Fibroblast of lung (primary cell): ENCODE measurements around the gene DNAJB12.

Experiments used
- CTCF ChIP-seq, 2 donors: IDR thresholded peaks in 1 of 2; conservative IDR thresholded peaks in 1 of 2; 1 replicate in 1 of 2; 2 replicates in 1 of 2; pipeline ENCODE4 v1.5.1; 2011 to 2012; ENCODE audit warnings: low read length in 2 of 2, control low read depth in 1 of 2, inconsistent platforms in 1 of 2, low read depth in 1 of 2, mild to moderate bottlenecking in 1 of 2
- EZH2 ChIP-seq: IDR thresholded peaks from 2 replicates; pipeline ENCODE4 v1.5.1; 2012; ENCODE audit warnings: low read length, control low read depth, mild to moderate bottlenecking; ENCODE audit errors: missing control alignments

GRCh38 chr10:72337039-72337629 lies 17.6 kb downstream of the DNAJB12 start:
- peak; percentile 89 to 95 for TF ChIP-seq CTCF (conservative IDR thresholded peaks at IDR 0.05 in 1 of 2, IDR thresholded peaks at IDR 0.05 in 1 of 2; ENCODE audit: low read depth in 1 of 2, low read length in 2 of 2)
- no peak for TF ChIP-seq EZH2
